Measurements from ENCODE around the gene DDX23.

The DDX23 gene

DNA sequence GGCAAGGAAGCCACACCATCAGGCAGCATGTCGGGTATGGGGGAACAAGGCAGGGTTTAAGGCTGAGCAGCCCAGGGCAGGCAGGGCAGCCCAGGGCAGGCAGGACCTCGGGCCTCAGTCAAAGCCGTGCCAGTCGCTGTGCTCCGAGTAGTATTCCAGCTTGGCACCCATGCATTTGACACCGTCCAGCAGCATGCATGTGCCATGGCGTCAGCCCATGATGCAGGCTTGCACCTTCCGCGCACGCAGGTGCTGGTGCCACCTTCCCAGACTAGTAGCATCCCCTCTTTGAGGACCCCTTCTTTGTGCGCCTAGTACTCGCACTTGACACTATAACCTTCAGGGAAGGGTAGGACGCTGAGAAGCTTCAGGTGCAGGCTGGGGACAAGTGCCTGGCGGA is 51.5 kb downstream of the DDX23 start:
- Mint-ChIP-seq H3K36me3 (no peaks in the 10 kb centered on the region), H3K27me3 (no peaks in the 10 kb centered on the region), H3K9me3 (no peaks in the 10 kb centered on the region), H3K27ac (no peak overlapping the region), H3K4me3 (no peak overlapping the region), H3K4me1 (peaks cover 9% of the 10 kb centered on the region)

GRCh38 chr12:48796976-48797375 is 55.0 kb downstream of the DDX23 start:
- Mint-ChIP-seq H3K4me3 (no peak overlapping the region), H3K9me3 (no peaks in the 10 kb centered on the region), H3K4me1 (peaks cover 5% of the 10 kb centered on the region), H3K27me3 (no peaks in the 10 kb centered on the region), H3K36me3 (no peaks in the 10 kb centered on the region), H3K27ac (no peak overlapping the region)

DNA sequence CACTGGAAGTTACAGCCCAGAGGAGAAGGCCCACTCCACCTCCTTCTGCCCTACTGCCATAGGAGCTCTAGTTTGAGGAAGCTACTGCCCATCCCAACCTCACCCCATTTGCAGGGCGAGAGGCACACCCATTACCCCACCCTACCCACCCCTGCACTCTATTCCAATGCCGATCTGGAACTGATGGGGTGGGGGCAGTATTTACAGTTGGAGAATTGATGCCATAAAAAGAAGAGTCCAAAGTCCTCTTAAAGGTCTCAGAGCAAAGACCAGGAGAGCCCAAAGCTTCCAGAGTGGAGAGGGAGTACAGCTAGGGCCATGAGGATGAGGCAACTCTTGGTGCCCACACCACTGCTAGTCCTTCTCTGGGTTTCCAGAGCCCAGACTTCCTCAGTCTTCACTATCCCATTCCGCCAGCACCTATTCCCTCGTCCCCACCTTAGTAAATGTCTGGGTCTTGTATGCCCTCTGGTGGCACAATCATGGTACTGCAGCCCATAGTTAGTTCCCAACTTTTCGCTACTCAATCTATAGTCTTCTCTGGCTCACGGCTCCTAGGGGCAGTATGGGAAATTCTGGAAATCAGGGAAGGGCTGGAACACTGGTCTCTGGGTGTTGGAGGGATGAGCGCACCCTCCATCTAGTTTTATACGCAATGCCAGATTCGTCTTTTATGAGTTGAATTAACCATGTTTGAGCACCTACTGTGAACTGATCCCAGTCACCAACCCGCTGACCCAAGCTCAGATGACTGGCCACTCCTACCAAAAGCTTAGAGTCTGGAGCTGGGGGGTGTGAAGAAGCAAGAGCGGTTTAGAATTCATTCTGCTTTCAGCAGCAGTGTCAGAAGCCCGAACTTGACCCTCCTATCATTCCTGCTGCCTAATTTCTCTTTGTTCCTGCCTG is 56.2 kb downstream of the DDX23 start:
- no peaks in the 10 kb centered on the region for H3K36me3 Mint-ChIP-seq
- no peak overlapping the region for H3K4me3 Mint-ChIP-seq
- peaks cover 5% of the 10 kb centered on the region for H3K4me1 Mint-ChIP-seq
- H3K27ac Mint-ChIP-seq, result no peak overlapping the region
- peaks cover 2% of the 10 kb centered on the region for H3K27me3 Mint-ChIP-seq
- no peaks in the 10 kb centered on the region for H3K9me3 Mint-ChIP-seq

DNA sequence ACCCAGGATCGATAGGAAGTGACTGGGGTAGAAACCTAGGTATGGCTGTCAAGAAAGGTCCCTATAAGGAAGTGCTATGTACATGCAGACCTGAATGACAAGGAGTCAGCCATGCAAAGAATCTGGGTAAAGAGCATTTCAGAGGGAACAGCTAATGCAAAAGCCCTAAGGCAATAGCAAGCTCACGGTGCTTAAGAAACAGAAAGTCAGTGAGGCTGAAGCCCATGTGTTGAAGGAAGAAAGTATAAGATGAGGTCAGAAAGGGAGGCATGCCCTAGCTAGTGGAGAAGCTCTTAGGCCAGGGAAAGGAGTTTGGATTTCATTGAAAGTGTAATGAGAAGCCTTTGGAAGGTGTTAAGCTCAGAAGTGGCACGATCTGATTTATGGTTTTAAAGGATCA is 57.1 kb downstream of the DDX23 start:
- H3K27me3 Mint-ChIP-seq, result peaks cover 9% of the 10 kb centered on the region
- no peaks in the 10 kb centered on the region for H3K9me3 Mint-ChIP-seq
- peaks cover 5% of the 10 kb centered on the region for H3K4me1 Mint-ChIP-seq
- no peak overlapping the region for H3K4me3 Mint-ChIP-seq
- H3K36me3 Mint-ChIP-seq, result no peaks in the 10 kb centered on the region
- no peak overlapping the region for H3K27ac Mint-ChIP-seq

GRCh38 chr12:48793696-48794095 is 58.3 kb downstream of the DDX23 start:
- no peaks in the 10 kb centered on the region for H3K9me3 Mint-ChIP-seq
- peaks cover 11% of the 10 kb centered on the region for H3K27me3 Mint-ChIP-seq
- no peaks in the 10 kb centered on the region for H3K36me3 Mint-ChIP-seq
- no peak overlapping the region for H3K27ac Mint-ChIP-seq
- peaks cover 5% of the 10 kb centered on the region for H3K4me1 Mint-ChIP-seq
- no peak overlapping the region for H3K4me3 Mint-ChIP-seq

GRCh38 chr12:48789858-48790326 is 62.1 kb downstream of the DDX23 start:
- Mint-ChIP-seq H3K27ac (no peak overlapping the region), H3K27me3 (peaks cover 38% of the 10 kb centered on the region), H3K36me3 (no peaks in the 10 kb centered on the region)

DNA sequence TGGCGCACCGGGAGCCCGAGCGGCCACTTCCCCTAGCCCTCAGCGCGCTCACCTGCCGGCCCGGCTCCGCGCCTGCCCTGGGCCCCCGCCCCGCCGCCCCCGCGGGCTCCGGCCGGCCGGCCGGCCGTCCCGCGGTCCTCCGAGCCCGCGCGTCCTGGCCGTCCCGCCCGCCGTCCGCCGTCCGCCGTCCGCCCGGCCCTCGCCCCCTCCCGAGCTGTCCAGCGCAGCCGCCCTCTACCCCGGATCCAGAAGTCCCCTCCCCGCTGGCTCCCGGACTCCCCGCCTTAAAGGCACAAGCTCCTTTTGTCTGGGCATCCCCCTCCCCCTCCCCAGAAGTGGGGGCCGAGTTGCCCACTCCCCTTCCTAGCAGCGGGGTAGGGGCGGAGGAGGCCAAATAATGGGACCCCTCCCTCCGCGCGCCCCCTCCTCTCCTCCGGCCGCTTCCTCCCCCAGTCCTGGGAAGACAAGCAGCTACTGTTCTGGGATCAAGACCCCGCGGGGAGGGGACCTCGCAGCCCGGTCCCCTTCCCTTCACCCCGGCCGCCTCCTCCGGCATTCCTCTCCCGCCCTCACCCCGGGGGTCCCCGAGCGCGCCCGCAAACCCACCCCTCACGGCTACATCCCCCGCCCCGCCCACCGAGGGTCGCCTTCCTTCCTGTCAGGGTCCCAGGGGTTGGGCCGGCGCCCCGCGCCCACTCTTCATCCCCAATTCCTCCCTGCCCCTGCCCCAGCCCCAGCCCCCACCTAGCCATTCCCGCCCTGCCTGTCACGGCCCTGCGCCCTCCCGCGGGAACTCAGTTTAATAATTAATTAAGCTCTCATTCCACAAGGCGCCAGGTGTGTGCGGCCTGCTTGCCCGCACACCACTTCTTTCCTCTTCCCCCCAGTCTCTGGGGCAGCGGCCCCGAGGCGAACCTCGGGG is 62.8 kb downstream of the DDX23 start, which contains the start of gene ADCY6:
Gene ADCY6 (minus strand): TSS at position 236 of the 922 bp plus-strand sequence. CDS start 5,655 bp downstream, outside the sequence.
- Mint-ChIP-seq H3K27me3 (peaks cover 39% of the 10 kb centered on the region), H3K36me3 (no peaks in the 10 kb centered on the region), H3K4me3 (peak within 1 kb of the TSS; percentile 68), H3K9me3 (no peaks in the 10 kb centered on the region), H3K27ac (no peak within 1 kb of the TSS), H3K4me1 (peaks cover 8% of the 10 kb centered on the region)

More at GRCh38 chr12:48789858-48790326, 62.1 kb downstream of the DDX23 start:
- no peaks in the 10 kb centered on the region for H3K9me3 Mint-ChIP-seq
- peaks cover 8% of the 10 kb centered on the region for H3K4me1 Mint-ChIP-seq
- H3K4me3 Mint-ChIP-seq, result peak overlapping the region; percentile 34

DNA sequence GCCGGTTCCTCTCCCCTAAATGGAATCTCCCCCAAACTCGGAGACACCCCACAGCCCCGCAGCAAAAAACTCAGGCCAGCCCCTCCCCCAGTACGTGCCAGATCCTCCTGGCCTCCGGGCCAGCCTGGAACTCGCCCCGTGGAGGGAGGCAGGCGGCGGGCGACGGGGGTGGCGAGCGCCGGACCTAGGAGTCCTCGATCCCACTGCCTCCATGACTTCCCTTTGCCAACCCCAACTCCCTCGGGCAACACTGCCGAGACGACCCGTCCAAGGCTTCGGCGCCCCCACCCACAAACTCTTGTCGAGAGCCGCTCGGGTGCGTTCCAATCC is 63.5 kb downstream of the DDX23 start:
- peak overlapping the region; percentile 68 for H3K4me3 Mint-ChIP-seq
- no peaks in the 10 kb centered on the region for H3K36me3 Mint-ChIP-seq
- no peaks in the 10 kb centered on the region for H3K9me3 Mint-ChIP-seq
- H3K27ac Mint-ChIP-seq, result no peak overlapping the region
- peaks cover 39% of the 10 kb centered on the region for H3K27me3 Mint-ChIP-seq
- peaks cover 8% of the 10 kb centered on the region for H3K4me1 Mint-ChIP-seq

GRCh38 chr12:48787791-48788523 is 64.0 kb downstream of the DDX23 start:
- H3K27ac Mint-ChIP-seq, result no peak overlapping the region
- no peaks in the 10 kb centered on the region for H3K36me3 Mint-ChIP-seq
- peak overlapping the region; percentile 68 for H3K4me3 Mint-ChIP-seq
- peaks cover 42% of the 10 kb centered on the region for H3K27me3 Mint-ChIP-seq
- H3K4me1 Mint-ChIP-seq, result peaks cover 8% of the 10 kb centered on the region
- H3K9me3 Mint-ChIP-seq, result no peaks in the 10 kb centered on the region

GRCh38 chr12:48786591-48787544 is 65.1 kb downstream of the DDX23 start:
- H3K27me3 Mint-ChIP-seq, result peaks cover 42% of the 10 kb centered on the region
- H3K9me3 Mint-ChIP-seq, result no peaks in the 10 kb centered on the region
- H3K36me3 Mint-ChIP-seq, result no peaks in the 10 kb centered on the region
- peaks cover 8% of the 10 kb centered on the region for H3K4me1 Mint-ChIP-seq
- H3K27ac Mint-ChIP-seq, result no peak overlapping the region
- H3K4me3 Mint-ChIP-seq, result no peak overlapping the region

- peaks cover 5% of the 10 kb centered on the region for H3K4me1 Mint-ChIP-seq
- no peak overlapping the region for H3K4me3 Mint-ChIP-seq
- peaks cover 29% of the 10 kb centered on the region for H3K27me3 Mint-ChIP-seq
- H3K9me3 Mint-ChIP-seq, result no peaks in the 10 kb centered on the region
- H3K27ac Mint-ChIP-seq, result no peak overlapping the region
- H3K36me3 Mint-ChIP-seq, result no peaks in the 10 kb centered on the region
Measured at GRCh38 chr12:48783432-48783831, 68.5 kb downstream of the DDX23 start.

DNA sequence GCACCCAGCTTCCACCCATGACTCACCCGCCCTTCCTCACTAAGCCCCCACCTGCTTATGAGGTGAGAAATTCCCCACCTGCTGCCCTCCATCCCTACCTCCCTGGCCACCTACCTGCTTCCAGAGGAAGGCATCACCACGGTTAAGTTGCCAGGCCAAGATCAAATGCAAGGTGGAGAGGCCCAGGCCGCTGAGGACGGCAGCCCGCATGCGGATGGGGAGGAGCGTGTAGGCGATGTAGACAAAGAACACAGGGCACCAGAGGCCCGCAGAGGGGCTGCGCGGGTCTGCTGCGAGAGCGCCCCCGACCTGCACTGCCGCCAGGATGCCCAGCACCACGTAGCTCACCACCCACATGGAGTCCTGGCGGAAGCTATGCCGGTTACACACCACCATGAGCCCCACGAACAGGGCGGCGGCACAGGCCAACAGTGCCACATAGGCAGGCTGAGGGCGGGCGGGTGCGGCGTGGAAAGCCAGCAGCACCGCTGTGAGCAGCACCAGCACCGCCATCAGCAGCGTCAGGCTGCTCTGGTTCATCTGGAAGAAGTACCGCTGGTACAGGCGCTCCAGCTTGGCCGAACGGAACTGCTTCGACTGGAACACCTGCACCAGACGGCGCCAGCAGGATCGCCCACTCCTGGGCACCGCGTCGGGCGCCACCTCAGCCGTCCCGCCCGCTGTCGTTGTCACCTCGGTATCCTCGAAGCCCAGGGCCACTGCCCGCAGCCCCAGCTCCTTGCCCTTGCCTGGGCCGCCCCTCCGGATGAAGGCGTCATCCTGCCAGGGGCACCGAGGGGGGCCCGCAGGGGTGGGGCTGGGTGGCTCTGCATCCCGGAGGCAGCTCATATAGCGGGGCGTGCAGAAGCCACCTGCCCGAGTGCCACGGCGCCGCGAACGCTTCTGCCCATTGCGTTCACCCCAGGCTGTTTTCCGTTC is 69.2 kb downstream of the DDX23 start:
- H3K9me3 Mint-ChIP-seq, result no peaks in the 10 kb centered on the region
- H3K27ac Mint-ChIP-seq, result no peak overlapping the region
- H3K4me1 Mint-ChIP-seq, result no peaks in the 10 kb centered on the region
- no peaks in the 10 kb centered on the region for H3K36me3 Mint-ChIP-seq
- peaks cover 22% of the 10 kb centered on the region for H3K27me3 Mint-ChIP-seq
- no peak overlapping the region for H3K4me3 Mint-ChIP-seq

- peaks cover 15% of the 10 kb centered on the region for H3K27me3 Mint-ChIP-seq
- H3K4me3 Mint-ChIP-seq, result no peak overlapping the region
- H3K27ac Mint-ChIP-seq, result no peak overlapping the region
- no peaks in the 10 kb centered on the region for H3K4me1 Mint-ChIP-seq
- H3K9me3 Mint-ChIP-seq, result no peaks in the 10 kb centered on the region
- H3K36me3 Mint-ChIP-seq, result no peaks in the 10 kb centered on the region
Measured at GRCh38 chr12:48781750-48782456, 70.1 kb downstream of the DDX23 start.
